ENCODE measurements around the gene SPTBN5.

DNA sequence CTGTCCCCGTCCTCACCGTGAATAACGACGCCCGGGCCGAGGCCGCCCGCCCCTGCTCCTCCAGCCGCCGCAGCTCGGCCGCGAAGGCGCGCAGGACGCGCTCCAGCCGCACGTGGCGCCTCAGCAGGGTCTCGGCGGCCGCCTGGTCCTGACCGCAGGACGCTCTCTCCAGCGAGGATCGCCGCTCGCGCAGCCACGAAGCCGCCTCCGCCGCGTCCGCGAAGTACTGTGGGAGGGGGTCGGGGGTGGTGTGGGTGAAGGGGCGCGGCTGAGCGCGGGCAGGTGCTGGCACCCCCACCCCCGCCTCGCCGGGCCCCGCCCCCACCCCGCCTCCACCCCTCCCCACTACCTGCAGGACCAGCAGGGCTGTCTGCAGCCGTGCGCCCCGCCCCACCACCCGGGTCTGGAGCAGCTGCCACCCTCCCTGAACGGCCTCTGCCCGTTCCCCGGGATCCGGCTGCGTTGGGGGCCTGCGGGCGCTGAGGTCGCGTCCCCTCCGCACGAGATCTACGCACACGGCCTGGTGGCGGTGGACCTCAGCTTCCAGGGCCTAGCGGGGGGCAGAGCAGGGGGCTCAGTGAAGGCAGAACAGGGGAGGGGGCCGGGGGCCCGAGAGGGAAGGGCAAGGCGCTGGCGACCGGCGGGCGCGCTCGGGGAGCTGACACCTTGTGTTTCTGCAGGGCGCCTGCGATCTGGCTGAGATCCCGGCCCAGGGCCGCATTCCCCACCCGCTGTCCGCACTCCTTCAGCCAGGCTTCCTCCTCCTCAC lies 11.7 kb downstream of the SPTBN5 start:
- TF ChIP-seq, protein P1, sequence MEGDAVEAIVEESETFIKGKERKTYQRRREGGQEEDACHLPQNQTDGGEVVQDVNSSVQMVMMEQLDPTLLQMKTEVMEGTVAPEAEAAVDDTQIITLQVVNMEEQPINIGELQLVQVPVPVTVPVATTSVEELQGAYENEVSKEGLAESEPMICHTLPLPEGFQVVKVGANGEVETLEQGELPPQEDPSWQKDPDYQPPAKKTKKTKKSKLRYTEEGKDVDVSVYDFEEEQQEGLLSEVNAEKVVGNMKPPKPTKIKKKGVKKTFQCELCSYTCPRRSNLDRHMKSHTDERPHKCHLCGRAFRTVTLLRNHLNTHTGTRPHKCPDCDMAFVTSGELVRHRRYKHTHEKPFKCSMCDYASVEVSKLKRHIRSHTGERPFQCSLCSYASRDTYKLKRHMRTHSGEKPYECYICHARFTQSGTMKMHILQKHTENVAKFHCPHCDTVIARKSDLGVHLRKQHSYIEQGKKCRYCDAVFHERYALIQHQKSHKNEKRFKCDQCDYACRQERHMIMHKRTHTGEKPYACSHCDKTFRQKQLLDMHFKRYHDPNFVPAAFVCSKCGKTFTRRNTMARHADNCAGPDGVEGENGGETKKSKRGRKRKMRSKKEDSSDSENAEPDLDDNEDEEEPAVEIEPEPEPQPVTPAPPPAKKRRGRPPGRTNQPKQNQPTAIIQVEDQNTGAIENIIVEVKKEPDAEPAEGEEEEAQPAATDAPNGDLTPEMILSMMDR (IDR thresholded peaks at IDR 0.05; ENCODE audit: low read depth, low read length, poor library complexity, severe bottlenecking) = no peak
- TF ChIP-seq EZH2phosphoT487 (IDR thresholded peaks at IDR 0.05; ENCODE audit: borderline replicate concordance, low read length) = no peak

All from DOHH2 (cell line).